HG03442 (cell line): ENCODE results near the gene TMOD3.

Experiments used
- ATAC-seq: cut with Tn5 transposase; IDR thresholded peaks from one replicate; pipeline ENCODE4 v1.9.1; 2021; ENCODE audit warnings: mild to moderate bottlenecking, moderate library complexity; ENCODE audit not compliant: unreplicated experiment

TMOD3 gene

GRCh38 chr15:51825698-51826097, 3.8 kb upstream of the TMOD3 start:
- ATAC-seq, result no peak

GRCh38 chr15:51828621-51829375, 655 bp upstream of the TMOD3 start:
- no peak for ATAC-seq

- ATAC-seq, result no peak
These were observed 888 bp downstream of the TMOD3 start for GRCh38 chr15:51830276-51830806.

GRCh38 chr15:51833772-51834171, 4.3 kb downstream of the TMOD3 start:
- ATAC-seq, result no peak

GRCh38 chr15:51837792-51838251, 8.4 kb downstream of the TMOD3 start:
- ATAC-seq, result no peak

- ATAC-seq, result no peak
These were observed 8.8 kb downstream of the TMOD3 start for GRCh38 chr15:51838270-51838669.

GRCh38 chr15:51840692-51841091, 11.2 kb downstream of the TMOD3 start:
- ATAC-seq, result no peak

- ATAC-seq, result no peak
These were observed 12.1 kb downstream of the TMOD3 start for GRCh38 chr15:51841406-51842040.

- ATAC-seq, result no peak
These were observed 12.8 kb downstream of the TMOD3 start for GRCh38 chr15:51842265-51842664.

- no peak for ATAC-seq
These were observed 13.6 kb downstream of the TMOD3 start for GRCh38 chr15:51842852-51843737.

GRCh38 chr15:51844747-51845426, 15.4 kb downstream of the TMOD3 start:
- no peak for ATAC-seq

- no peak for ATAC-seq
These were observed 16.6 kb downstream of the TMOD3 start for GRCh38 chr15:51846066-51846462.

GRCh38 chr15:51846463-51847230, 17.2 kb downstream of the TMOD3 start:
- no peak for ATAC-seq

- no peak for ATAC-seq
These were observed 19.4 kb downstream of the TMOD3 start for GRCh38 chr15:51848811-51849210.

GRCh38 chr15:51849860-51850259, 20.4 kb downstream of the TMOD3 start:
- ATAC-seq, result no peak

- no peak for ATAC-seq
These were observed 24.5 kb downstream of the TMOD3 start for GRCh38 chr15:51853998-51854397.

GRCh38 chr15:51855612-51856011, 26.2 kb downstream of the TMOD3 start:
- no peak for ATAC-seq

GRCh38 chr15:51856714-51857380, 27.4 kb downstream of the TMOD3 start:
- no peak for ATAC-seq
